ENCODE data around the gene RASSF8.

- TF ChIP-seq CTCF (IDR thresholded peaks at IDR 0.05) (no peak), POLR2A (IDR thresholded peaks at IDR 0.05) (no peak)
Observed at GRCh38 chr12:26112232-26112631, 153.8 kb downstream of the RASSF8 start.

Data from heart left ventricle (tissue), 13 donors.